Fibroblast of pulmonary artery (primary cell): ENCODE data around the gene B3GAT1.

Source experiments
- DNase-seq: peaks from one replicate; pipeline ENCODE4 v3.0.0-alpha.2; 2010; ENCODE audit warnings: low read depth
- H3K4me3 ChIP-seq: replicated peaks from 2 replicates; pipeline ENCODE4 v1.5.1; 2011; ENCODE audit warnings: low read depth, mild to moderate bottlenecking, control low read depth, low read length, moderate library complexity
- TF ChIP-seq, protein P1 (sequence below): IDR thresholded peaks from 2 replicates; pipeline ENCODE4 v1.5.1; 2011; ENCODE audit warnings: mild to moderate bottlenecking, control low read depth, low read length, inconsistent platforms; ENCODE audit errors: missing control alignments

B3GAT1 gene

DNA sequence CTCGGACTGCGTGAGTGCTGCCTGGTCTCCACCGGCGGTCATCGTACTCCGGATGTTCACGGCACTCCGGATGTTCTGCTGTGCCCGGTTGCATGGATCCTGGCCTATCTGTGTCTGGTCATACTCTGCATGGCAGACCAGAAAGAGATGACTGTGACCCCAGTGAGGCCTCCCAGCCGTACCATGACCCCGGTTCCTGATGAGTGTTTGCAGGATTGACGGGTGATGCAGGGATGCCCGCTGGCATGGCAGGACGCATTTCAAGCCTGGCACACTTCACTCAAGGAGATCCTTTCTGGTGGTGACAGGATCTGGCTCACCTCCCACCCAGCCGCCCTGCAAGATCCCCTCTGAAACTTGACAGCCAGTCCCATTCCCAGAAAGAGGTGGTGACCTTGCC lies 74.0 kb downstream of the B3GAT1 start:
- no peak for DNase-seq
- no peak overlapping the region for H3K4me3 ChIP-seq
- TF ChIP-seq, protein P1, sequence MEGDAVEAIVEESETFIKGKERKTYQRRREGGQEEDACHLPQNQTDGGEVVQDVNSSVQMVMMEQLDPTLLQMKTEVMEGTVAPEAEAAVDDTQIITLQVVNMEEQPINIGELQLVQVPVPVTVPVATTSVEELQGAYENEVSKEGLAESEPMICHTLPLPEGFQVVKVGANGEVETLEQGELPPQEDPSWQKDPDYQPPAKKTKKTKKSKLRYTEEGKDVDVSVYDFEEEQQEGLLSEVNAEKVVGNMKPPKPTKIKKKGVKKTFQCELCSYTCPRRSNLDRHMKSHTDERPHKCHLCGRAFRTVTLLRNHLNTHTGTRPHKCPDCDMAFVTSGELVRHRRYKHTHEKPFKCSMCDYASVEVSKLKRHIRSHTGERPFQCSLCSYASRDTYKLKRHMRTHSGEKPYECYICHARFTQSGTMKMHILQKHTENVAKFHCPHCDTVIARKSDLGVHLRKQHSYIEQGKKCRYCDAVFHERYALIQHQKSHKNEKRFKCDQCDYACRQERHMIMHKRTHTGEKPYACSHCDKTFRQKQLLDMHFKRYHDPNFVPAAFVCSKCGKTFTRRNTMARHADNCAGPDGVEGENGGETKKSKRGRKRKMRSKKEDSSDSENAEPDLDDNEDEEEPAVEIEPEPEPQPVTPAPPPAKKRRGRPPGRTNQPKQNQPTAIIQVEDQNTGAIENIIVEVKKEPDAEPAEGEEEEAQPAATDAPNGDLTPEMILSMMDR: no peak

DNA sequence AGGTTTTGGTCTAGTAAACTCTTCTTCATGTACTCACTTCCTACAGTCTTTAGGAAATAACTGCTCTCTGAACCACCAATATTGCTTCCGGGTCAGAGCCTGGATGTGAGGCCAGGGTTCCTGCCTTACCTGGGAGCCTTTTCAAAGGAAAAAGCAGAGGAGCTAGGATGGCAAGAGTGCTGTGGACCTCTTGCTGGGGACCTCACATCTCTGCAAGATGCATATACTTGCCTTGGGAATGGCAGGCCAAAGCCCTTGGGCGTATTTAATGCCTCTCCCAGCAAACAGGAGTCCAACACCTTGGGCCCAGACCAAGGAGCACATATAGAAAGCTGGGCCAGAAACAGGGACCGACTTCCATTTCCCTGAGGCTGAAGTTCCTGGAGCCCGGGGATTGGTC lies 75.0 kb downstream of the B3GAT1 start:
- DNase-seq: no peak
- TF ChIP-seq, protein P1: no peak
- H3K4me3 ChIP-seq: no peak overlapping the region

DNA sequence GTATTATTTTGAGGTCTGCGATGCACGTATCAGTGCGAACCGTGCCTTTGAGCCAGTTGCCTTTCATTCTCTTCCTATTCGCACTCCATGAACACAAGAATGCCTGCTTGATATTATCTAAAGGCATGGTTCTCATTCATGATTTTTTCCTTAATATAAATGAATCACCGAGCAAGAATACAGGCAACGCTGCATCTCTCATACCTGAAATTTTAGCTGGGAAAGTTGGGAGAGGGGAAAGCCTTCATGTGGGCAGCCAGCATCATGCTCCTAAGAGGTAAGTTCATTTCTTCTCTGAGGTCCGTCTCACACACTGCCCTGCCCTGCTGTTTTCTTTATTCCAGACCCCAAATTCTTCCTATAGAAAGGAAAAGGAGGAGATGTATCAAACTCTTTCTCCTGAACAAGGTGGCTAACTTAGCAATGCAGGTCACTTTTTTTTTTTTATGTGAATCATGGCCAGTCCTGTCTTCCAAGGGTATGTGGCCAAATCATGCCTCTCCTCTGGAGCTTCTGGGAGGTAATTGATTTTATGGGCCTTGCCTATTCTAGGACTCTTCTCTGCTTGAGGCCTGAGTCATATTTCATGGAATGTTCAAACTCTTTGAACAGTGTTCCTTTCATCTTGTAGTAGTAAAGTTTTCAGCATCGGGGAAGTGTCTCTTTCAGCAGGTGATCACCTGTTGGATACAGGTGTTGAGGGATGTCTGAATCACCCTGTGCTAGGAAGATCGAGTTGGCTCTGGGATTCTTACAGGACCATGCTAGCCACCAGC lies 77.1 kb downstream of the B3GAT1 start:
- H3K4me3 ChIP-seq: no peak overlapping the region
- TF ChIP-seq, protein P1: no peak
- no peak for DNase-seq

DNA sequence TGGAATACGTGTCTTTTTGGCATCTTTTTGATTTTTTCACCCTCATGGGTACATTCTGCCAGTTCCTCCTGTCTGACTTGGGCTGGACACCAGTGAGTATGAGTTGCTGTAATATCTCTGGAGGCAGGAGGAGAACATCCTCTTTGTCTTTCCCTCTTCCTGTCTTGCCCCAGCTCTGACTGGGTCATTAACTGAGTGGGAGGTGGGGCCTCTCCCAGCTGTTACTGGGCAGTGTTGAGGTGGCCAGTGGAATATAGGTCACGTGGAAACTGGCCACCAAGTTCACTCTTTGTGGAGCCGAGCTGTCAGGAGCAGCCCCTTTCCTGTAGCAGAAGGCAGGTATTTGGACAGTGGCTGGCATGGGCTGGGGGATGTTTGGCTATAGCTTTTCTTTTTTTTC lies 78.1 kb downstream of the B3GAT1 start:
- no peak overlapping the region for H3K4me3 ChIP-seq
- TF ChIP-seq, protein P1: no peak
- DNase-seq: no peak

- H3K4me3 ChIP-seq: no peak overlapping the region
Observed at GRCh38 chr11:134333312-134333711, 78.7 kb downstream of the B3GAT1 start.

GRCh38 chr11:134332782-134333181 lies 79.3 kb downstream of the B3GAT1 start:
- TF ChIP-seq, protein P1: no peak
- no peak overlapping the region for H3K4me3 ChIP-seq
- no peak for DNase-seq

More at GRCh38 chr11:134333312-134333711, 78.7 kb downstream of the B3GAT1 start:
- DNase-seq: peak; percentile 5
- TF ChIP-seq, protein P1: no peak

DNA sequence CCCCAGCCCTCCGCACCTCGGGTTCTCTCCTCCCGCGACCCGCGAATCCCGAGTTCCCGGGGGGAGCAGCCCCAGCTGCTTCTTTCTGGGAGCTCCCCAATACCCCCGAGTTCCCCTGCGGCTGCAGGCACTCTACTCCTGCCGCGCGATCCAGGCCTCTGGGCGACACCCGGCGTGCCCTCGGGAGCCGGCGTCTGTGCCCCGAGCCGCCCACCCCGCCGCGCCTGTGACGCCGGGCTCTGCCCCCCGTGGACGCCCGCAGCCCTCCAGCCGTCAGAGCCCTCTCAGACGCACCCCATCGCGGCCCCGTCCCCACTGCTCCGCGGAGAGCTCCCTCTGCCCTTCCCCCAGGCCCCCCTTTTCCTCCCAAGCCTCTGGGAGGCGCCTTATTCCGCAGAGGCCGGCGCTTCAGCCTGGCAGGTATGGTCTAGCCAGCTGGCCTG lies 79.8 kb downstream of the B3GAT1 start:
- peak overlapping the region; percentile 42 for H3K4me3 ChIP-seq
- TF ChIP-seq, protein P1: no peak

More for the DNA sequence above, 79.8 kb downstream of the B3GAT1 start:
- no peak for DNase-seq
